Measurements from ENCODE around the gene KRT20.
A peak's percentile ranks its signal among the peaks of the same experiment; 100 is the strongest.
"Not testable (repeated sequence)": the region's sequence is repeated elsewhere in the genome, so short reads cannot be mapped to it uniquely, and the experiment has no call there.

The KRT20 gene

GRCh38 chr17:40896916-40897455, 11.9 kb upstream of the KRT20 start:
- no peak for FAIRE-seq

- no peak for FAIRE-seq
These were observed 10.2 kb upstream of the KRT20 start for GRCh38 chr17:40895106-40895730.

DNA sequence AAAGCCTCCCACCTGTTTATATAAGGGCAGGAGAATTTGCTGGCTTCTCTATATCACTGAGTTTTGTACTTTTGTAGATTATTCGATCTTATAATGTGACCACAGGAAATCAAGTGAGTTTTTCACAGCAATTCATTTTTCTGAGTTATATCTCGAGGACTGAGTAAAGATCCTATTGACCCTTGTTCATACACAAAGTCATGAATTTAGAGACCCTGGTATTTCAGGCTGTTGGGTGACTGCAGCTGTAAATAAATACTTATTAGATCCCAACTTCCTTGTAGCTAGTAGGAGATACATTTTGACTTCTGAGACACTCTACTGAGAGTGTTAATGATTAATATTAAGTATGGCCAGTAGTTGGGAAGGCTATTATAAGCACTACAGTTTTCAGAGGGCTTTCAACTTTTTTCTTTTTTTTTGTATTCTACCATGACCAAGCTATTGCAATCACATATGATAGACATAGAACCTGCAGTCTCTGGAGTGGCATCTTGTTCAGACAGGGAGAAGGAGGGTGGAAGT, 3.2 kb upstream of the KRT20 start:
- FAIRE-seq: no peak

GRCh38 chr17:40886090-40886489, 1.0 kb upstream of the KRT20 start:
- no peak for FAIRE-seq

DNA sequence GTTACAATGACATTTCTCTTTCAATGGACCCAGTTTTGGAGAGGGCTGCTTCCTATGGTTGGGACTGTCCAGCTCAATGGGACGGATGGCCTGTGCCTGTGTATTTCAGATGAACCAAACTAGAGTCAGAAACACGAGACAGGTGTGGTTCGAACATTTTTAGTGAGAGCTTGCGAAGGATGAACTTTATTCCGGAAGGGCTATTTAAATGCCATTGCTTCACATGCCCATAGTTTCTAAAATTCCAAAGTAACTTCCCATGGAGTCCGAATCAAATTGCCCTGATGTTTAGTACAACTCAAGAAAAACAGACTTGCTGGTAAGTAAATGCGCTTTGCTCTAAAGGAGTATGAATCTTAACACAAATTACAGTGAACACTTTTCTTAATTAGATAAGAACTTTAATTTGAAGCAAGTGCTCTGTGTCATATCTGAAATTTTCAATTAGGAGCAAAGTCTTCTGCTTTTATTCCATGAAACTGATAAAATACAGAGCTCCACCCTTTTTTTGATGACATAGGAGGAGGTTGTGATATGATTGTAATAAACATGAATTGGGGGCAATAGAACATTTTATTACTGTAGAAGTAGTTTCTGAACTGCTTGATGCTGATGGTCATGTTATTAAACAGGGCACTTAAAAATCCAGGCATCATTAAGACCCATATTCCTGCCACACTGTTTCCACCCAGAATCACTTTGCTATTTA, 1.3 kb downstream of the KRT20 start:
- FAIRE-seq: no peak

- no peak for FAIRE-seq
These were observed 2.0 kb downstream of the KRT20 start for GRCh38 chr17:40883031-40883430.

GRCh38 chr17:40879026-40879425, 6.0 kb downstream of the KRT20 start:
- no peak for FAIRE-seq

- FAIRE-seq: no peak
These were observed 7.0 kb downstream of the KRT20 start for GRCh38 chr17:40878044-40878443.

DNA sequence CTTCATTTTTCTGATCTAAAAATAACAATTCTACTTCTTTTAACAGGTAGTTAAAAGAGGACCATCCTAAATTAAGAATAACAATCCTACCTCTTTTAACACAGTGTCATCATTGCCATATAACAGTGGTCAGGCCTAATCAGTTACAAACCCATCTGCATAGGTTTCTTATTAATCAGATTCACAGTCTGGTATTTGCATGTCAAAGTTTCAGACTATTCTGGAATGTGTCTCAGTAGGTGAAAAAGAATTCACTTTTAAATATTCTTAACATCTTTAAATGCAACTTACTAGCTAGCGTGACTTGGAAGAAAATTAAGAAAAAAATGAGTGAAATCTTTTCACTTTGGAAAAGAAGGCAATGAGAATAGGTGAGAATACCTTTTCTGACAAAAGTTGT, 11.2 kb downstream of the KRT20 start:
- no peak for FAIRE-seq

GRCh38 chr17:40873255-40873654, 11.8 kb downstream of the KRT20 start:
- FAIRE-seq: no peak

GRCh38 chr17:40872416-40872815, 12.6 kb downstream of the KRT20 start:
- no peak for FAIRE-seq

GRCh38 chr17:40871316-40871715, 13.7 kb downstream of the KRT20 start:
- no peak for FAIRE-seq

DNA sequence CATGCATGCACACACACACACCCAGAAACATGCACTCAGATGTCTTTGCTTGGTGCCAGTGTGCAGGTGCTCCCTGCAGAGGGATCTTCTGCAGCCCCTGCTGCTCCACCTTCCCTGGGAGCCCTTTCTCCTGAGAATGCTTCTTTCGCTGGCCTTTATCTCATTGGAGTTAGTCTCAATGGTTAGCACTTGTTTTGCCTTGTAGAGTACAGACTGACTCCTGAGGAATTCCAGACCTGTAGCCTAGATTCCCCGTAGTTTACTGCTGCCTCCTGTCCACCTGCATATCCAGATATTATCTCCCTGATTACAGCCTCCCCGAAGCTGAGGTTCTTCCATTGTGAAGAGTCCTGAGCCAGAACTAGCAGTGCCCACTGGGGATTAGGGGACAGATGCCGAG, 14.9 kb downstream of the KRT20 start:
- FAIRE-seq: no peak

DNA sequence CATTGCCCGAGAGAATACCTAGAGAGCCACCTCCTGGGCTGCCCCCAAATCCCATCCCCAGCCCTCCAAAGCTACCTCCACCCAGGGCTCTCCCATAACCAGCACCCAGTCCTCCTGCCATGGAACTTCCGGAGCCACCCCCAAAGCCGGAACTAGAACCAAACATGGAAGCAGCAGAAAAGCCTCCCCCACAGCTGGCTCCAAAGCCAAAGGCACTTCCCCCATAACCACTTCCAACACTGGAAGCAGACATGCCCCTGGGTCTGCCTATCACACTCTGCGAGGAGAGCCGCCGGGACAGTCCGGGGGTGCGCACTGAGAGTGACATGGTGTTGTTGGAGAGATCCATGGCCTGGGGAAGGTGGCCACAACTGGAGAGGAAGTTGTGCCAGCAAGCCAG, 18.2 kb downstream of the KRT20 start, which contains the start of gene KRT12:
KRT12 (minus strand) TSS at position 386 of the 400 bp plus-strand sequence; CDS start at position 349, 37 bp downstream.
- no peak for FAIRE-seq

DNA sequence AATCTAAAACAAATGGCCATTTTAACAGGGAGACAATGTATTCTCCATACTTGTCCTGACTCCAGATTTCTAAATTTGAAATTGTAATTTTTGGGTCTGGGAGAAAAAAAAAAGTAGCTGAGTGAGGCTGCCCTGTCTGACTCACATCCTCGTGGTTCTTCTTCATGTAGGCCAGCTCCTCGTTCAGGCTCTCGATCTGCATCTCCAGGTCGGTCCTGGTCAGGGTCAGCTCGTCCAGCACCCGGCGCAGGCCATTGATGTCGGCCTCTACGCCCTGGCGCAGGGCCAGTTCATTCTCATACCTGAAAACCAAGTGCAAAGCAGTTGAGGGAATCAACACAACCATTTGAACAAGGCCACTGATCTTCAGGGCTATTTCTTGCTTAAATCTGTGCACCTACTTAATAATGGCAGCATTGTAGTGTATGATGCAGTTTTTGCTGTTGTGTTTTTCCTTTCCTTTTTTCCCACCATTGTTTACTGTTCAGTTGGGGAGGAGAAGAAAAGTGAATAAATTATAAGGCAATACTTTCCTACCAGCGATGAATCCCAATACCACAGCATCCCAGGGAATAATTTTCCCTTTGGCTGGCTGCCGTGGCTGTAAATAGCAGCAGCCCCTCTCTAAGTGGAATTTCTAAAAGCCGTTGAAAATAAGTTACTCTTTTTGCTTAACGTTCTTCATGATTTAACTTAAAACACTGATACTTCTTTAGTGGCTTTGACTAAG, 20.2 kb downstream of the KRT20 start:
- no peak for FAIRE-seq

- no peak for FAIRE-seq
These were observed 21.9 kb downstream of the KRT20 start for GRCh38 chr17:40862985-40863733.

DNA sequence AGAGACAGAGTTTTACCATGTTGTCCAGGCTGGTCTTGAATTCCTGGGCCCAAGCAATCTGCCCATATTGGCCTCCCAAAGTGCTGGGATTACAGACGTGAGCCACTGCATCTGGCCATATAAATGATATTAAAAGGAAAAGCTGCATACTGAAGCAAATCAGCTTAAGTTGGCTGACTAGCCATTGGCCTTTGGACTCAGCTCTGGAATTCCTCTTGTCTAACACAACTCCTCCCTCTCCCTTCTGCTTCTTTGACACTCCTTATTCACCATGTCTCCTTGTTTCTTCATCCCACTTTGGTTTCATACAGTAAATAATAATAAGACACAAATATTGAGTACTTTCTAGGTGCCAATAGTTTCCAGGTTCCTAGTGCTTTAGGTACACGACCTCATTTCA, 25.5 kb downstream of the KRT20 start:
- FAIRE-seq: no peak

- not testable (repeated sequence) for FAIRE-seq
These were observed 26.4 kb downstream of the KRT20 start for GRCh38 chr17:40858667-40859066.

DNA sequence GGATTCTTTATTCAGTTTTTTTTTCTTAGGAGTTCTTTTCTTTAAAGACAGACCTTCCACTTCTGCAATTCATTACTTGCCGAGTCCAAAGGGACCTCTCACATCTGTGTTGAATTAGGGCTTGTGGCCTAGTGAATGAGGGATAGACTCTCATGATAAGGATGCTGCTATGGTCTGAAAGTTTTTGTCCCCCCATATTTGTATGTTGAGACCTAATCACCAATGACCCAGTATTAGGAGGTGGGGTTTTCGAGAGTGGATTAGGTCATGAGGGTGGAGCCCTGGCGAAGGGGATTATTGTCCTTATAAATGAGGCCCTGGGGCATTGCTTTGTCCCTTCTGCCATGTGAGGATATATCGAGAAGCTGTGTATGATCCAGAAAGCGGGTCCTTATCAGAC, 27.5 kb downstream of the KRT20 start:
- no peak for FAIRE-seq

- peak; percentile 80 for FAIRE-seq
These were observed 30.7 kb downstream of the KRT20 start for GRCh38 chr17:40854175-40854814.

- no peak for FAIRE-seq
These were observed 32.7 kb downstream of the KRT20 start for GRCh38 chr17:40852364-40852763.

- FAIRE-seq: no peak
These were observed 34.6 kb downstream of the KRT20 start for GRCh38 chr17:40850293-40850972.

Measured in islet of Langerhans (tissue), 1 donor.